HG03039 (cell line): ENCODE data around the gene PTCH1.

Experiments
- ATAC-seq: cut with Tn5 transposase; IDR thresholded peaks from one replicate; pipeline ENCODE4 v1.9.1; 2021; ENCODE audit warnings: mild to moderate bottlenecking, moderate library complexity; ENCODE audit not compliant: unreplicated experiment

The PTCH1 gene

DNA sequence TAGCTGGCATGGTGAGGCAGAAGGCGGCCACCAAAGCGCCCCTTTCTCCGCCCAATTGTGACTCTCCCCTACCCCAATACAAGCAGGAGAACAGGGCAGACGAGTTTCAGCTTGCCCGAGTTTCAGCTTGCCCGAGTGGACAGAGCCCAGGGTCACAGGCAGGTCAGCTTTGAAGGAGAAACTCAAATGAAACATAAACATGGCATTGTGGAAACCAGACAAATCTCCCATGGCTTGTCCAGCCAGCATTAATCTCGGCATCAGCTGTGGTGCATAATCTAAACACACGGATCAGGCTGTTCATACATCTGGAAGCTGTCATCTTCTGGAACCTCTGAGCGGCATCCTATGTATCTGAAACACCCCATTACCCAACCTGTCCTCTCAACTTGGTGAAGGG lies 16.9 kb downstream of the PTCH1 start:
- no peak for ATAC-seq

DNA sequence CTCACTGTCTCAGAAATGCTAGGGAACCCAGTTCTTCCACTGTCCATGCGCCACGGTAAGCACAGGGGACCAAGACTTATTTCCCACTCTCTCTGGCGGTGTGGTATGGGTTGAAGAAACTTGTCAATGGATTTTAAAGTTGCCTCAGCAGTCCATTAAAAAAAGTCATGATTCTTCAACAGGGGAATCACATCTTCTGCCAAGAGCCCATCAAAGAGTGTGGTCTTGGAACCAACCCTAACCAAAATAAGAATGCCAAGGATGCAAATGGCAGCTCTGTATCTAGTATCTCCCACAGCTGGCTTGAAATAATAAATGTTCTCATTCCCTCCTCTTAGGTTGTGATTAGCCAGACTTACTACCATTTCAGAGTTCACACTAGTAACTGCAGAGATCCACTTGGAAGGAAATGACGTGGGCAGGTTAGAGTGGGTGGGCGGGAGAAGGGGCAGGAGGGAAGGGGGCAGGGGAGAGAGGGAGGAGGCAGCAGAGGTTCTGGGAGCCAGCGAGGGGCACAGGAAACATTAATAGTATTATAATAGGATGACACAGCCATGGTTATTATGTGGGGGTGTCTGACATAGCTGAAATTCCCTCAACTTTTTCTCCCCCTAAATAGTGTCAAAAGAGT lies 17.6 kb downstream of the PTCH1 start:
- ATAC-seq: no peak

DNA sequence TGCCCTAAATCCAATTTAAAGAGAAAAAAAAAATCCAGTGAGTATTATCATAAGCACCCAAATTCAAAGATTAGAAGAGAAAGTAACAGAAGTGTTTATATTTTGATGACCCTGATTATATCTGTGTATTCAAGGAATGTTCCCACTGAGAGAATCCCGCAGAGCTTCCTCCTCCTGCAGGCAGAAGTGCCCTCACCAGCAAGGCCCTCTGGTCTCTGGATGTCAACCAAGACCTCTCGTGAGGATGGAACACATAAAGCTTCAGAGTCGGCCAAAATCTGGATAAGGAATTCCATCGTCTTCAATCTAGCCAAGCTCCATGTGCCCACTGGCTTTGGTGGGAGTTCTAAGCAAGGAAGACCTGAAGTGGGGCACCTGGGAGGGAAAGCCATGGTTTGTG lies 18.1 kb downstream of the PTCH1 start:
- no peak for ATAC-seq

DNA sequence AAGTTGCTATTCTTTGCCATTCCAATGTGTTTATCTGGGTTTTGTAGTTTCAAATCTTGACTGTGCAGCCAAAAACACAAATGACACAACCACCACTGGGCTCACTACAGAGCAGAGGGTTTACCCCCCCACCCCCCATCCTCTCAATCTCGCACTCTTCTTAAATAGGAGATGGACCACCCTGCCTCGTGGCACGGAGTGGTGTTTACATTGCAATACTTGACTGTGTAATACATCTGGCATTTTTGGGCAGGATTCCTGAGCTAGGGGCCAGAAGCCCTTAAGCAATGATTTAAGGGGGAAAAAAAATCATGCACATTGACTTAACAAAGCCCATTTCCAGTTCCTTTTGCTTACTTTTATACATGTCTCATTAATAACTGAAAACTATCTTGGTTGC lies 19.0 kb downstream of the PTCH1 start:
- ATAC-seq: no peak

DNA sequence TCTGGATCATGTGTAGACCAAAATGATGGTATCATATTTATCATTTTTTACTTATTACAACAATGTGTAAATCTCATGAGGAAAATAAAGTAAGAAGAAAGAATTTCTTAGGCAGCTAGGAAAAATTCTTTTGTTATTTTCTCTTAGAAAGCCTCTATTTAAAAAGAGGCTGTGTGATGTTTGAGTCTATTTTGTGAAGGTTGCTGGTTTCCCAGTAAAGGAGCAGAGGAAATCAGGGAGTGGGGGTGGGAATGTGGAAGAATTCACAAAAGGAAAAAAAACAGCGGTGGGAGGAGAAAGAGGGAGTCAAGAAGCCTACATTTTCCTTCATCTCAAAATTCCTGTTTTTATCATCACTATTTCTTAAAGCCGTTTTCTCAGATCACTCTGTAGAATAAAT lies 20.1 kb downstream of the PTCH1 start:
- ATAC-seq: no peak

- no peak for ATAC-seq
Measured at GRCh38 chr9:95495961-95496360, 20.8 kb downstream of the PTCH1 start.

GRCh38 chr9:95495529-95495928 lies 21.2 kb downstream of the PTCH1 start:
- no peak for ATAC-seq

DNA sequence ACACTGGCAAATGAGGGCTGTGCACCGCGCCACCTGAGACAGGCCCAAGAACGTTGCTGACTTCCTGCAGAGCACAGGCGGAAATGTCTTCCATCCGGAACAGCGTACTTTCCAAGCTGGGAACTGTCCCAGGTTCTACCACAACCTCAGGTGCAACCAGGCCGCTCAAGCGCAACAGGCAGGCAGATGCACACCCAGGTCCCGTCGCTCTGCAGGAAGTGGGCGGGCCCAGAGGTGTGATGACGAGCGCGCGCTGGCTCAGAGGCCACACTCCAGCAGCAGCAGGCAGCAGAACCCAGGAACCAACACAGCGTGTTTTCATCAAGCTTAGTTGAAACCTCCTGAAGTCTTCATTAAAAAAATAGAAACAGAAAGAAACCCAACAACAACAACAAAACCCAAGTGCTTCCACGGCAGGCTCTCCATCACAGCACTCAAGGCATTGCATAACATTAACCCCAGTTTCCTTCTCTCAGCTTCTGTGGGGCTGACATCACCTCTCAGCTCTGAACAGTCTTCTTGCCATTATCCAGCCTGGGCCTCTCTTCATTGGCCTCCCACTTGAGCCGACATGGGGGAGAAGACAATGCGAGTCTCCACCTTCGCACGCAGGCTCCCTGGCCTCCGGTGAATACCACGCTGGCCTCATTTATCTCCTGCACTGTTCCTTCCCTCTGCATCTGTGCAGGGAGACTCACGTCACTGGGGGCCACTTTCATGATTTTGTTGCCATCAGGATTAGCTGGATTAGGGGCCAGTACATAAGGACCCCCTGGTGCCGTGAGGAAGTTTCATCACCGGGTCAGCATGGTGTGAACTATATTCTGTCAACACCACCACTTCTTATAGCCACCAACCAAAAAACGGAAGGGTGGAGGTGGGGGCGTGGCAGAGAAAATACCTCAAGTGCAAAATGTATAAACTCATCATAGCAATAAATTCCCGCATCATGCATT lies 22.1 kb downstream of the PTCH1 start:
- peak; percentile 92 for ATAC-seq

GRCh38 chr9:95494022-95494415 lies 22.8 kb downstream of the PTCH1 start:
- peak; percentile 31 for ATAC-seq

GRCh38 chr9:95493402-95493801 lies 23.4 kb downstream of the PTCH1 start:
- no peak for ATAC-seq

DNA sequence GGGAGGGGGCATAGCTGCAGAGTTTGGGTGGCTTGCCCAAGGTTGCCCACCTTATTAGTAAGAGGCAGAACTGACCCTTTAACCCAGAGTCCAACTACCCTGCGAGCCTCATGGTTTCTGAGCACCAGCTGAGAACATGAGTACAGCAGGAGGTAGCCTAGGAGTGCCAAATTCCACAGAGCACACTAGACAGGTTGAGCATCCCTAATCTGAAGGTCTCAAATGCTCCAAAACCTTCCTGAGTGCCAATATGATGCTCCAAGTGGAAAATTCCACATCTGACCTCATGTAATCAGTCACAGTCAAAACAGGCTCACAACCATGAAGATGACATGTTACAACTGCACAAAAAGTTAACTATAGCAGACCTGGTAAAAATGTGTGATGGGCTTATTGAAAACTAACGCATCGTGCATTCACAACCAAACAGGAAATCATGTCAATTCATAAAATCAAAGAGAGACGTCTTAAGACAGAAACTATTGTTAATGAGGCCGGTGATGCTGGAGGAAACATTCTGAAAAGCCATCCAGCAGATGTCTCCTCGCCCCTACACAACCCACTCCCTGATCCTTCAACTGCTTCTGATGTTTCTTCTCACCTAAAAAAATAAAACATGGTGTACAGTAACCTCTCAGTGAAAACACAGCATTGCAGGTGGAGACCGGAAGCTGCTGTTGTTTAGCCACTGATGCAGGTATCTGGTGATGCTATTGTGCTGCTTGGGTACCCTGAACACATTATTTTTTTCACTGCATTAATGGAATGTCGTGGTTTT lies 25.0 kb downstream of the PTCH1 start:
- no peak for ATAC-seq

- ATAC-seq: no peak
Measured at GRCh38 chr9:95488954-95489353, 27.8 kb downstream of the PTCH1 start.

DNA sequence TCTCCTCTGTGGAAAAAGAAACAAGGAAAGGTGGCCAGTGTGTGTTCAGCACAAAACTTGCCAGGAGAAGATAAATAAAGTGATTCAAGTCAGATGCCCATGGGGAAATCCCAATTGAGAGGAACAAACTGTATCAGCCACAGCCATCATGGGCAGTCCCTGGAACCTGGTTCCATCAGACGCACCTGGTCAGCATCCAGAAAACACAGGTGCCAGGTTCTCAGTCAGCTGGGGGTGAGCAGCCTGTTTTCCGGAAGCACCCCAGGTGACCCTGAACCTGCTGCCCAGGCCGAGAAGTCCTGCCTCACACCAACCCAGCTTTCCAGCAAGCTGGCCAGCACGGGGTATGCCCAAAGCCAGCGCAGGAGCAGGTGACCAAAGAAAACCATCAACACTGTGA lies 30.5 kb downstream of the PTCH1 start:
- ATAC-seq: no peak

DNA sequence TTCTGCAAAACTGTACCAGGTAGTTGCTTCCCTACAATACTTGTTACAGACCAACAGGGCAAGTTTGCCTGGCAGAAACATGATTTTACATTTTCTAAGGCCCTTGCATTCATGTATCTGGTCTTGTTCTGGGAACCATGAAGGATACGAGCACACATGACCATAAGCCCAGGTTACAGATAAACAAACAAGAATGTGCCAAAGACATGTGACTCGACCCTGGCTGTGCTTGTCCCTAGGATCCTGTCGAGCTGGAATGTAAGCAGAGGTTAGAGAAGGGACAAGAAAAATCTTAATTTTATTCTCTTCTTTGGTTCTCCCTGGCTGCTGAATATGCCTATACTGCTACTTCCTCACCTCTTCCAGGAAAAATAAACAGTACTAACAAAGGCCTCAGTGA lies 32.5 kb downstream of the PTCH1 start:
- no peak for ATAC-seq

DNA sequence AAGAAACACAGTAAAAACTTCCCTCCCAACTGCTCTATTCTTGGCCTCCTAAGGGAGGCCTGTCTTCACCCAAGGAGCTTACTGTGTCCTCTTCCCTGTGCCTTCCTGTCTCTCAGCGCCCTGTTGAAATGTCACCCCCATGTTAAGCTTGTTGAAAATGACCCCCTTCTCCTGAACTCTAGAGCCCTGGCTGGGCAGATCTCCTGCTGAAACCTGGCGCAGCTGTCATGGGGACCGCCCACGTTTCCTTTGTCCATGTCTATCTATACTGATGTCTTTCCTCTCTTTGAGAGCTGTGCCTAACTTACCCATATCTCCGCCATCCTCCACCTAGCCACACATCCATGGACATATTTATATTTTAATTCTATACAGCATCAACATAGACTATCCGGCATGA lies 33.3 kb downstream of the PTCH1 start:
- ATAC-seq: no peak

DNA sequence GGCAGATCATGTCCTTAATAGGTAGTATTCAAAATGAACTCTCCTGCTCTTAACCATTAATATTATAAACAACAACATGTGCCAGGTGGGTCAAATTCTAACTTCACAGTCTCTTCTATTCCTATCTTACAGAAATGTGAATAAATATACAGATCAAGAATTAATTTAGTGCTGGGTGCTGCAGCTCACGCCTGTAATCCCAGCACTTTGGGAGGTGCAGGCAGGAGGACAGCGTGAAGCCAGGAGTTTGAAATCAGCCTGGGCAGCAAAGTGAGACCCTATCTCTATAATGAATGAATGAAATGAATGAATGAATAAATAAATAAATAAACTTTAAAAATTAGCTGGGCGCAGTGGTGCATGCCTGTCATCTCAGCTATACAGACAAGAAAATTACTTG lies 34.1 kb downstream of the PTCH1 start:
- ATAC-seq: no peak

- no peak for ATAC-seq
Measured at GRCh38 chr9:95481000-95481399, 35.8 kb downstream of the PTCH1 start.

DNA sequence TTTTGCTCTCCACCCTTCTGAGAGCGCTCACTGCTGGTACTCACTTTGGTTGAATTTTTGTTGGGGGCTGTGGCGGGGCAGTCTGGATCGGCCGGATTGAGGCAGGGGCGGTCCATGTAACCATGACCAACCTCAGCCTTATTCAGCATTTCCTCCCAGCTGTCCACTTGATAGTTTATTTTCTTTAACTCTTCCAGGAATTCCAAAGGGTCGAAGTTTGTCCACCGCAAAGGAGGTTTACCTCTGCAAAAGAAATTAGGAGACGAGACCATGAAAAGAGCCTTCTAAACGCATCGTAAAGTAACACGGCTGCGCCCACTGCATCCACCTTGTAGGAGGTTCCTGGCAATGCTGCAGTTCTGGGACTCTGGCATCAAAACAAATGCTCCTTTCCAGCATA lies 36.4 kb downstream of the PTCH1 start:
- no peak for ATAC-seq

DNA sequence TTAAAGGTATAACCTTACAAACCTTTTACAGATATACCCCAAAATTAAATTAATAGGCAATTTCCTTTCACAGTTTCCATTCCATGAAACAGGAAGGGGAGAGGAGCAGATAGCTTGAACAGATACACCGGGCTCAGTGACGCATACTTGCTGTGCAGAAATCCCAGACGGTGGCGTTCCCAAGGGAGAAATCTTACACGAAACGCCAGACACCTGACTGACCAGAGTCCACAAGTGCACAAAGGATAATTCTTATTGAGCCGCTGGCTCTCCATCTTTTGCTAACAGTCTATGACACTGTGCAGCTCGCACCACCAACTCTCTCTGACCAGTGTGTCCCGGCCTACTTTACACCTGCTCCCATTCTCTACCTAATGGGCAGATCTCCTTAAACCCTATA lies 37.4 kb downstream of the PTCH1 start:
- ATAC-seq: no peak

DNA sequence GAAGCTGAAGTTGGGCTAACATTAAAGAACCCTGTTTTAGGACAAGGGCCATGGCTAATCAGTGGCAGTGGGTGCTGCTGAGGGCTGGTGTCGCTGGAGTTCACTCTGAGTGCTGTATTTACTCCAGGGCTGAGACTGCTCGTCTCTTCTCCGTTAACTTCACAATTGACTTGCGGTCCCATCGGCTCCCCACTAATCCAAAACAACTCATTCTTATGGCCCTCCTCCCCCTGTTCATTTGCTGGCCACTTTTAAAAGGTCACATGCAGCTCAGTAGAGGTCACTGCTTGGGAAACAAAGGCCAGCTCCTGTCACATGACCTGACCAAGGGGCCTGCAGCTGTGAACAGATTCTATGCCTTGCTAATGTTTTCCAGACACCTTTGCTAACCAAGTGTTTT lies 38.4 kb downstream of the PTCH1 start:
- ATAC-seq: no peak

DNA sequence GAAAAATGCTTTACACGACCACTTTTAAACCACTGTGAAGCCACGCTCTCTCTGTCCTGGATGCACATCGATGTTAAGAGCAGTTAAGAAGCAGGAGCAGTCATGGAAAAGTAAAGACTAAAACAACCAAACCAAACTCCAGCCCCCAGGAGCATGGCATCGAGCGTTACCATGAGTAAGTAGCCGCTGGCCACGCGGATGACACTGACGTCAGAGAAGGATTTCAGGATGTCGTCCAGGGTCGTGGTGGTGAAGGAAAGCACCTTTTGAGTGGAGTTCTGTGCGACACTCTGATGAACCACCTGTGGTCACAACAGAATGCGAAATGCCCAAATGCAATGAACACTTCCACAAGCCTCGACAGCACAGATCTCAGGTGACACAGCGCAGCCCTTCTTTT lies 38.9 kb downstream of the PTCH1 start:
- no peak for ATAC-seq

DNA sequence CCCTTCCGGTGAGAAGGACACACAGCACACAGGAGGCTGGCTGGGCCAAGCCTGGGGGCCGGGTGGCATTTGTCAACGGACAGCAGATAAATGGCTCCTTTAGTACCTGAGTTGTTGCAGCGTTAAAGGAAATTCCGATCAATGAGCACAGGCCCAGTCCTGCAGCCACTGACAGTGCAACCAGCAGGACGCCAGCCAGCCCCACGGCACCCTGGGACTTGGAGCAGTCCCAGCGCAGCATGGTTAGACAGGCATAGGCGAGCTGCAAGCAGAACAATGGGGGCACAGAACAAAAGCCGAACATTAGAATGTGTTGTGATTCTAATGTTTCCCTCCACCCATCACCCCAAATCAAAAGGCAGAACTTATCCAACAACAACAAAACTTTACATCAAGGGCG lies 39.3 kb downstream of the PTCH1 start:
- ATAC-seq: no peak
